ENCODE measurements around the gene OR1A2.

- TF ChIP-seq CTCF (IDR thresholded peaks at IDR 0.05; ENCODE audit: poor library complexity) (no peak), EZH2 (IDR thresholded peaks at IDR 0.05; ENCODE audit: borderline replicate concordance) (no peak), EZH2phosphoT487 (IDR thresholded peaks at IDR 0.05; ENCODE audit: low read depth, severe bottlenecking, unreplicated experiment) (no peak)
Observed at GRCh38 chr17:3157218-3157617, 40.1 kb upstream of the OR1A2 start.
